NT2/D1 (cell line): ENCODE measurements around the gene IQSEC1.

Experiments used
- SUZ12 ChIP-seq: IDR thresholded peaks from 2 replicates; pipeline ENCODE4 v1.6.1; 2011; ENCODE audit not compliant: insufficient read length, insufficient read depth; ENCODE audit errors: extremely low read depth
- YY1 ChIP-seq: IDR thresholded peaks from 2 replicates; pipeline ENCODE4 v1.6.1; 2011; ENCODE audit not compliant: insufficient read length, insufficient read depth
- ZNF274 ChIP-seq: IDR thresholded peaks from 2 replicates; pipeline ENCODE4 v1.6.1; 2011; ENCODE audit warnings: mild to moderate bottlenecking, low read depth, low read length

GRCh38 chr3:12986031-12986430 is 87.2 kb downstream of the IQSEC1 start:
- no peak for TF ChIP-seq YY1
- TF ChIP-seq ZNF274, result no peak
- no peak for TF ChIP-seq SUZ12
